Measurements from ENCODE around the gene TGM4.

GRCh38 chr3:44905446-44906157, 31.2 kb downstream of the TGM4 start:
- TF ChIP-seq CTCF (IDR thresholded peaks at IDR 0.05): no peak
- TF ChIP-seq POLR2A (IDR thresholded peaks at IDR 0.05): no peak

Measured in Peyer's patch (tissue), 4 donors.